ENCODE data around the gene PLK1.

The PLK1 gene

GRCh38 chr16:23666571-23667354 is 11.9 kb upstream of the PLK1 start:
- no peaks in the 10 kb centered on the region for H3K27me3 Mint-ChIP-seq (ENCODE audit: low read depth)
- H3K9me3 Mint-ChIP-seq: no peaks in the 10 kb centered on the region
- H3K4me1 Mint-ChIP-seq: no peaks in the 10 kb centered on the region
- H3K4me3 Mint-ChIP-seq: no peak overlapping the region
- no peak for TF ChIP-seq CTCF (IDR thresholded peaks at IDR 0.05; ENCODE audit: unreplicated experiment in 3 of 3)
- peaks cover 76% of the 10 kb centered on the region for H3K36me3 Mint-ChIP-seq (ENCODE audit: low read depth)
- H3K27ac Mint-ChIP-seq: no peak overlapping the region

GRCh38 chr16:23667355-23667659 is 11.4 kb upstream of the PLK1 start:
- no peak overlapping the region for H3K27ac Mint-ChIP-seq
- TF ChIP-seq CTCF (IDR thresholded peaks at IDR 0.05; ENCODE audit: unreplicated experiment in 3 of 3): no peak
- peaks cover 76% of the 10 kb centered on the region for H3K36me3 Mint-ChIP-seq (ENCODE audit: low read depth)
- no peaks in the 10 kb centered on the region for H3K27me3 Mint-ChIP-seq (ENCODE audit: low read depth)
- H3K4me3 Mint-ChIP-seq: no peak overlapping the region
- no peaks in the 10 kb centered on the region for H3K4me1 Mint-ChIP-seq
- H3K9me3 Mint-ChIP-seq: no peaks in the 10 kb centered on the region

- no peaks in the 10 kb centered on the region for H3K9me3 Mint-ChIP-seq
- H3K27me3 Mint-ChIP-seq (ENCODE audit: low read depth): no peaks in the 10 kb centered on the region
- H3K4me3 Mint-ChIP-seq: no peak overlapping the region
- no peak overlapping the region for H3K27ac Mint-ChIP-seq
- no peaks in the 10 kb centered on the region for H3K4me1 Mint-ChIP-seq
- no peak for TF ChIP-seq CTCF (IDR thresholded peaks at IDR 0.05; ENCODE audit: unreplicated experiment in 3 of 3)
- H3K36me3 Mint-ChIP-seq (ENCODE audit: low read depth): peaks cover 69% of the 10 kb centered on the region
These were observed 10.5 kb upstream of the PLK1 start for GRCh38 chr16:23668225-23668624.

- H3K4me3 Mint-ChIP-seq: no peak overlapping the region
- TF ChIP-seq CTCF (IDR thresholded peaks at IDR 0.05; ENCODE audit: unreplicated experiment in 3 of 3): no peak
- peaks cover 66% of the 10 kb centered on the region for H3K36me3 Mint-ChIP-seq (ENCODE audit: low read depth)
- H3K27ac Mint-ChIP-seq: no peak overlapping the region
- no peaks in the 10 kb centered on the region for H3K9me3 Mint-ChIP-seq
- H3K4me1 Mint-ChIP-seq: peaks cover 6% of the 10 kb centered on the region
- H3K27me3 Mint-ChIP-seq (ENCODE audit: low read depth): no peaks in the 10 kb centered on the region
These were observed 9.8 kb upstream of the PLK1 start for GRCh38 chr16:23668873-23669272.

- no peak overlapping the region for H3K4me3 Mint-ChIP-seq
- H3K4me1 Mint-ChIP-seq: peaks cover 13% of the 10 kb centered on the region
- TF ChIP-seq CTCF (IDR thresholded peaks at IDR 0.05; ENCODE audit: unreplicated experiment in 3 of 3): no peak
- no peaks in the 10 kb centered on the region for H3K27me3 Mint-ChIP-seq (ENCODE audit: low read depth)
- peaks cover 59% of the 10 kb centered on the region for H3K36me3 Mint-ChIP-seq (ENCODE audit: low read depth)
- H3K27ac Mint-ChIP-seq: no peak overlapping the region
- H3K9me3 Mint-ChIP-seq: no peaks in the 10 kb centered on the region
These were observed 8.4 kb upstream of the PLK1 start for GRCh38 chr16:23670137-23670776.
